ENCODE data around the gene SNRPB. TPM values are rescaled to one million over a fixed set of nuclear protein-coding genes. Genes with fewer than 3 reads are reported as not detected.

Gene SNRPB
- total RNA-seq, 1 donor from 2014 or later, result 64.3 TPM

DNA sequence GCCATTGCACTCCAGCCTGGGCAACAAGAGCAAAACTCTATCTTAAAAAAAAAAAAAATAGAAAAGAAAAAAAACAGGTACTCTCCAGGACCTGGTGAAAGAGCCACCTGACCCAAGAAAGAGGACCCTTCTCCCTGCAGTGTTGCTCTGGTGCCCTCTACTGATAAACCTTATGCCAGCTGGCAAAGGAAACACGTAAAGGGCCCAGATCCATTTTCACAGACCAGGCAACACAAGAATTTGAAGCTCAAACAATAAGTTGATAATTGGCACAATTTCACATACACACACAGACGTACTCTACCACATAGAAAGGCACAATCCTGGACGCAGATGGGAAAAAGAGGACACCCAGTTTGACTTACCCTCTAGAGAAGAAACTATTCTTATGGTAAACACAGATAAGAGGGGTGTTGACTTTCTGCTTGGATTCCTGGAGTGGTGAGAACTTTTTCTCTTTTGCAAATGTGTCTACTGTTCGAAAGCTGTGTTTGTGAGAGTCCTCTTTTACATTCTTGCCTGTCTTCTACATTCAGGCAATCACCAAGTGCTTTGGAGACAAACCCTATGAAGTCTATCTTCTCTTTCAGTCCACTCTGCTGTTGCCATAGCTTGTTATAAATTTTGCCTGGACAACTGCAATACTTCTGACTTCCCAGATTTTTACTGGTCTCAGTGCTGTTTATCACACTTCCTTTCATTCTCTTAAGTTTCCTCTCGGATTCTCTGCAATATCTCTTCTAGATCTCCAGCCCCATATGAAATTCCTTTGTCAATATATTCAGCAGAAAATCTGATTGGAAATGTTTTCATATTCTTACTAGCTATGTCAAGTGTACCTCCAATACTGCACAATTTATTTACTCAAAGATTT, 6.4 kb upstream of the SNRPB start:
- intact Hi-C loops (cut with DNase I), result no loop called here
- no peak for ATAC-seq
- DNase-seq (ENCODE audit: low spot score), result no peak

DNA sequence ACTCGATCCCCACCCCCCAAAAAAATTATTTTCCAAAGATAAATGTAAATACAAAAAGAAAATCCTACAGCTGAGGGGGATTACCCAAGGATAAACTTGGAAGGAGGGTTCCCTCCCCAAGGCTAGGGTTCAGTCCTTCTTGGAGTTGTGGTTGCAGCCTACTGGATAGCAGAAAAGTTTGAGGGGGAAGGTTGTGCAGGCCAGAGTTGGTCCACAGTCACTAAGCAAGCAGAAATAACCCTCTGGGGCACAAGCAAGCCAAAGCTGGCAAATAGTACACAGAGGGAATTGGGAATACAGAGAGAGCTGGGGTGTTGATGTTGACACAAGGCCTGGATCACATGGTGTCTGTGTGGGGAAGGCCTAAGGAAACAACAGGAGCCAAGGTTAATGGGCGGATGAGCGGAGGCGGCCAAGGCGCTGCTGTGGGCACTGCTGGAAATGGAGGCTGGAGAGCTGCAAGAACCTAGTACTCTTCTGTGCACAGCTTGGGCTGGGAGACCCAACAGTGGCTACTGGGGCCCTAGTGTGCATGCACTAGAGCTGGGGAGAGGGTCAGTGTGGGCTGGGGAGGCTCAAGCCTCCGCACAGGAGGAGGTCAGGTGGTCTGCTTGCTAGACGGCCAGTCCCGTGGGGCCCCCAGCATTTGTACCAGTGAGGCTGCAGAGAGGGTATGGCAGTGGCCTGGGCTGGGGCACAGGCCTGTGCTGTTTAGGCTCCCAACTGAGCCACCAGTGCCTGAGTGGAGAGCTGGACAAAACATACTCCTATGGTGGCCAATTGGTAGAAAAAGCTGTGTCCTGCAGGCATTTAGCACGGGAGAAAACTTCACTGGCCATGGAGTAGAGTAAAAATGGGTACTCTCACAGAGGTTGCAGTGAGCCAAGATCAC, 5.5 kb upstream of the SNRPB start:
- DNase-seq (ENCODE audit: low spot score) (no peak), ATAC-seq (peak; percentile 45)
- intact Hi-C loops (cut with DNase I), result no loop called here

DNA sequence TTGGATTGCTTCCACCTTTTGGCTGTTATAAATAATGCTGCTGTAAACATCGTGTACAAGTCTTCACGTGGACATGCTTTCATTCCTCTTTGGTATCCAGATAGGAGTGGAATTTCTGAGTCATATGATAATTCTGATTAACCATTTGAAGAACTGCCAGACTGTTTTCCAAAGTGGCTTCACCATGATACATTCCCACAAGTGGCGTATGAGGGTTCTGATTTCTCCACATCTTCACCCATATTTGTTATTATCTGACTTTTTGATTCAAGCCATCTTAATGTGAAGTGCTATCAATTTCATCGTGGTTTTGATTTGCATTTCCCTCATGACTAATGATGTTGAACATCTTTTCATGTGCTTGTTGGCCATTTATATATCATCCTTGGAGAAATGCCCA, 2.9 kb upstream of the SNRPB start:
- ATAC-seq, result no peak
- intact Hi-C loops (cut with DNase I), result no loop called here
- DNase-seq (ENCODE audit: low spot score), result no peak

DNA sequence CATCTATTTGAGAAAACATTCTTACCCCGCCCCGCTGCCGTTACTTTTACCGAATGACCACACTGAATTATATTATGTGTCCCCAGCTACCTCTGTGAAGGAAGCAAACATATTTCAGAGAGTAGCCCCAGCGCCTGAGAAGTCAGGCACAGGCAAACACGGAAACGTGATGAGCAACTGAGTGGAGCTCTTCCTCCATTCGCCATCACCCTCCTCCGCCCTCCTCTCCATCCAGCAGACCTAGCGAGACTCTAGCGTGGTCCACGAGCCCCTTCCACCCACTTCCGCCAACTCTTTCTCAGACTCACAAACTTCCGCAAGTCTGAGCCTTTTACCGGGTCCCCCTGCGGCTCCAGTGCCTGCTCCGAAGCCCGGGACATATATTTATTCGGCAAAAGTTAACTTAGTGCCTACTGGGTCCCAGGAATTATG, 582 bp downstream of the SNRPB start:
- intact Hi-C loops (cut with DNase I), result no loop called here

DNA sequence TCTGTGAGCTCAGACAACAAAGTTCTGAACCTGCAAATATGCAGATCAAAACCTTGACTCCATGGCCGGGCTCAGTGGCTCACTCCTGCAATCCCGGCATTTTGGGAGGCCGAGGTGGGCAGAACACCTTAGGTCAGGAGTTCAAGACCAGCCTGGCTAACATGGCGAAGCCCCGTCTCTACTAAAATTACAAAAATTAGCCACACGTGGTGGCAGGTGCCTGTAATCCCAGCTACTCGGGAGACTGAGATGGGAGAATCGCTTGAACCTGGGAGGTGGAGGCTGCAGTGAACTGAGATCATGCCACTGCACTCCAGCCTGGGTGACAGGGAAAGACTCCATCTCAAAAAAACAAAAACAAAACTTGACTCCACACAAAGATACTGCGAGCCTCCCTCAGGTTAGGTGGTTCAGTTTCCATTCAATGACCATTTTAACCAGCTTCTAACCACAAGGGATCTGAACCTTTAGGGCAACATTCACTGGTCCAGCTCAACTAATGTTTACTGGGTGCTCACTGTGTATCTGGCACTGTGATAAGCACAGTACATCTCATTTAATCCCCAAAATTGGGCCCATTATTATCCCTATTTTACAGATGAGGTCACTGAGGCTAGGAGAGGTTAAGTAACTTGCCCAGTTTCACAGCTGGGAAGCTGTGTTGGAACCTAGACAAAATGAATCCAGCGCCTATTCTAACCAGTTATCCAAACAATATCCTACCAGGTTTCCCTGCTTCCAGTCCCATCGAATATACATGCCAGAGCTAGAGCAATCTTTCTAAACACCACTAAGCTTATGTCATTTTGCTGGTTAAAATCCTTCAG, 1.8 kb downstream of the SNRPB start:
- no peak for DNase-seq (ENCODE audit: low spot score)
- intact Hi-C loops (cut with DNase I), result no loop called here

More for the DNA sequence above, 582 bp downstream of the SNRPB start:
- no peak for DNase-seq (ENCODE audit: low spot score)
- ATAC-seq, result peak; percentile 54

DNA sequence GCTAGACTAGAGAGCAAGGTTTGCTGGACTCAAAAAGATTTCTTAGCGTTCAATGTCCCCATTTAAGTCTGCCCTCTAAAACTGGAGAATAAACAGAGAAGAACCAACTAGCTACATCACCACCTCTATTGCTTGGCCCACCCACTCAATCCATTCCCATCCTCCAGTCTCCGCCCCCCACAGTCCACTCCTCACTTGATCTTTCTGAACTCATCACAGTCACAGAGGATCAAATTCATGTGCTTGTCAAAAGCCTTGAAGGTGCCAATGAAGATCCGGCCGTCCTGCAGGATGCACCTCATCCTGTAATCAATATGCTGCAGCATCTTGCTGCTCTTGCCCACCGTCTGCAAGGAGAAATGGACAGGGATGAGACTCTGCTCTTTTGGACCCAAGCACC, 3.2 kb downstream of the SNRPB start:
- no peak for ATAC-seq
- intact Hi-C loops (cut with DNase I), result no loop called here
- DNase-seq (ENCODE audit: low spot score), result no peak

More for the DNA sequence above, 1.8 kb downstream of the SNRPB start:
- ATAC-seq, result no peak

DNA sequence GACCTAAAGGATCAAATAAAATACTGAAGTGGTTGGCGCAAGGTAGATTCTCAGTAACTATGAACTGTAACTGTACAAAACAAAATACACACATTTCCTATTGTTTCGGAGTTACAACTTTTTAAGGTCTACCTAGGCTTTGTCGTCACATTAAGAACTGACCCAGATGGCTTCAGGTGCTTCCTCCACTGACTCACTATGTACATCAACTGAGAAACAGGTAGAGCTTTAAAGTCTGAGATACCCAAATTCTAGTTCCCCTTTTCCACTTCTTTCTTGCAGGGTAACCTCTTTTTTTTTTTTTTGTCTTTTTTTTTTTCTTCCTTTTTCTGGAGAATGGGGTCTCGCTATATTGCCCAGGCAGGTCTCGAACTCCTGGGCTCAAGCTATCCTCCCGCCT, 5.5 kb downstream of the SNRPB start:
- no peak for DNase-seq (ENCODE audit: low spot score)
- no peak for ATAC-seq
- intact Hi-C loops (cut with DNase I), result no loop called here

DNA sequence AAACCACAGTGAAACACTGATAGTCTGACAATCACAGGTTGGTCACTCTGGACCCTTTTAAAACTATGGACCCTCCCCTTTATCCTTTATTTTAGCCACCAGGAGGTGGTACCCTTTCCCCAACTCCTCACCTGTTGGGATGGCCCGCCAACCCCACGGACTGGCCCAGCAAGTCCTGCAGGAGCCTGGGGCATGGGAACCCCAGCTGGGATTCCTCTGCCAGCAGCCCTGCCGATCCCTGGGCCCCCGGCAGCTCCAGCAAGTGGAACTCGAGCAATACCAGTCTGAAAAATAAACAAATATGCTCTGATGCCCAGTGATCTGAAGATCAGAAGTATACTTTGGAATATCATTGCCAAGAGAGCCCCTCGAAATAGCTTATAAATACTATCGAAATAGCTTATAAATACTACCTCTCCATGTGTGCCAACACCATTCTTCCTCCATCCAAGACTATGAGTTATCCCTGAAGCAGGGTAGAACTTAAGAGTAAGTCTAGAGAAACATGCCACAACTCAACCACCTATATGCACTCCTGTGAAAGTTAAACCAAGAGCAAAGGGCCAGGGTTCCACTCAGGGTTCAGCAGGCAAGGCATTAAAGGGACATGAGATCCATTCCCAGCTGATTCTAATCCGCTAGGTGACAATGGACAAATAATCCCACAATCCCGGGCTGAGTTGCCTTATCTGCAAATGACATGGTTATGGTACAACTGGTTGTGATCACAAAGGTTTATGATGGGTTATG, 6.8 kb downstream of the SNRPB start:
- intact Hi-C loops (cut with DNase I), result no loop called here
- ATAC-seq (no peak), DNase-seq (ENCODE audit: low spot score) (no peak)

DNA sequence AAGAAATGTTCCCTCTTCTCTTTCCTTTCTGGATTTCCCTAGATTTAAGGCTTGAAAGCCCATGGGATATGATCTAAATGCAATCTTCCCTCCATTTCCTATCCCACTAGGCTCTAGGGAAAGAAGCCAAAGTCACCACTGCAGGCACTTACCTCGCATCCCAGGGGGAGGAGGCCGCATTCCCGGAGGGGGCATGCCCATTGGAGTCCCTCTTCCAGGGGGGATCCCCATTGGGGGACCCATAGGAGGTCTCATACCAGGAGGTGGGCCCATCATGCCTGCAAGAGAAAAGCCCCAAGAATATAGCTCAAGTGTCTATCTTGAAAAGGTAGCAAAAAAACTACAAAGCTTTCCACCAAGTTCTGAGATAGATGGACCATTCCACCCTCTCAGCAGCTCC, 8.1 kb downstream of the SNRPB start:
- DNase-seq (ENCODE audit: low spot score), result no peak
- intact Hi-C loops (cut with DNase I), result no loop called here
- ATAC-seq, result no peak

DNA sequence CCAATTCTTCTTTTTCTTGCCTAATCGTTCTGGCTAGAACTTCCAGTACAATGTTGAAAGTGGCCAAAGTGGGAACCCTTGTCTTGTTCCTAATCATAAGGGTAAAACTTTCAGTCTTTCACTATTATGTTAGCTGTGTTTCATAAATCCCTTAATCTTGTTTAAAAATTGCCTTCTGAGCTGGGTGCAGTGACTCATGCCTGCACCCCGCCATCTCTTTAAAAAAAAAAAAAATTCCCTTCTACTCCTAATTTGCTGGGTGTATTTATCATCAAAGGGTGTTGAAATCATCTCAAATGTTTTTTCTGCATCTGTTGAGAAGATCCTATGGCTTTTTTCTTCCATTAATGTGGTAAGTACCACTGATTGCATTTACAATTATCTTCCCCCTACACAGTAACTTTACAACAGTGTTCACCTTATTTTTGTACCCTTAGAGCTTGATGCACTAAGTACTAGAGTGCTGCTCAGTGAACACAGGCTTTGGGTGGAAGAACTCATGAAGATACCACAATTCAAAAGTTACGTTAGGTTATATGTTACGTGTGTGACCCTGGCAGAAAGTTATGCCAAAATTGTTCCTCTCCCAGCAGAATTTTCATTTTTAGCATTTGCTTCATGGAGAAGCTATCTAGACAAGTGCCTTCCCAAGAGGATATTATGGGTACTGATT, 9.7 kb downstream of the SNRPB start:
- DNase-seq (ENCODE audit: low spot score) (no peak), ATAC-seq (no peak)
- intact Hi-C loops (cut with DNase I), result no loop called here

DNA sequence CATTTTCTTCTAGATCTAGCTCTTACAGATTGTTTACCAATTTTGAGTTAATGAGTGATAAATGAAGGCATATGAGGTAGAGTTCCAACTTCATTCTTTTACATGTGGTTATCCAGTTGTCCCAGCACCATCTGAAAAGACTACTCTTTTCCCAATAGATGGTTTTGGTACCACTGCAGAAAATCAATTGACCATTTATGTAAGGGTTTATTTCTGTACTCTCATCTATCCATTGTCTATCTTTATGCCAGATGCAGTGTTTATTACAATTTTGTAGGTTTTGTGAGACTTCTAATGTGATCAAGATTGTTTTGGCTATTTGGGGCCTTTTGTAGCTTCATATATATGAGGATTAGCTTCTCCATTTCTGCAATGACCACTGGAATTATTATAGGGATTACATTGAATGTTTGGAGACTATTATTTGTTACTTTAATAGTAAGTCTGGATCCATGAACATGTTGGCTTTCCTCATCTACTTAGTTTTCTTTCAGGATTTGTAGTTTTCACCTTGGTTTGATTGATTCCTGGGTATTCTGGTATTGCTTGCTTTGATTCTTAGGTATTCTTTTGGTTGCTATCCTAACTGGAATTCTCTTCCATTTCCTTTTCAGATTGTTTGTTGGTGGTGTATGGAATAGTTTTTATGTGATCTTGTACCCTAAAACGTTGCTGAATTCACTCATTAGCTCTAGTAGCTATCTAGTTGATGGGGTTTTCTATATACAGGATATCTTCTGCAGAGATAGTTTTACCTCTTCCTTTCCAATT, 10.4 kb downstream of the SNRPB start:
- DNase-seq (ENCODE audit: low spot score), result no peak
- ATAC-seq, result no peak
- intact Hi-C loops (cut with DNase I), result loop anchor here (10.0 kb wide), 1 partner anchor 255 kb away; no protein-coding TSS in a partner anchor

DNA sequence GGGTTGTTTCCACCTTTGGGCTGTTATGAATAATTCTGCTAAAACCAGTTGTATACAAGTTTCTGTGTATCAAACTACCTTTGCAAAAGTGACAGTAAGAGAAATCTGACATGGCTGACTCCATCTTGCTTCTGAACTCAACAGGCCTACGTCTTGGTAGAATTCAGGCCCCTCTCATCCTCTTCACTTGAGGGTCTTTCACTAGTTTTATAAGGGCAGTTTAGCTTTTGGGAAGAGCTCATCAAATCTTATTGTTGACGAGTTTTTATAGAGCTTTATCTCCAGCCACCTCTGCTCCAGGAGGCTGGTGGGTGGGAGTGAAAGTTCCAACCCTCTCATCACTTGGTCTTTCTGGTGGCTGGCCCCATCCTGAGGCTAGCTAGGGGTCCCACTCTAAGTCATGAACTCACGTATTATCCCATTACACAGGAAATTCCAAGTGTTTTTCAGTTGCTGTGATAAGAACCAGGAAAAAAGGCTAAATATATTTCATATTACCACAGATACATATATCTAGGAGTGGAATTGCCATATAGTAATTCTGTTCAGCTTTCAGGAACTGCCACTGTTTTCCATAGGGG, 11.6 kb downstream of the SNRPB start:
- DNase-seq (ENCODE audit: low spot score), result no peak
- intact Hi-C loops (cut with DNase I), result loop anchor here (10.0 kb wide), 1 partner anchor 254 kb away; no protein-coding TSS in a partner anchor
- no peak for ATAC-seq

DNA sequence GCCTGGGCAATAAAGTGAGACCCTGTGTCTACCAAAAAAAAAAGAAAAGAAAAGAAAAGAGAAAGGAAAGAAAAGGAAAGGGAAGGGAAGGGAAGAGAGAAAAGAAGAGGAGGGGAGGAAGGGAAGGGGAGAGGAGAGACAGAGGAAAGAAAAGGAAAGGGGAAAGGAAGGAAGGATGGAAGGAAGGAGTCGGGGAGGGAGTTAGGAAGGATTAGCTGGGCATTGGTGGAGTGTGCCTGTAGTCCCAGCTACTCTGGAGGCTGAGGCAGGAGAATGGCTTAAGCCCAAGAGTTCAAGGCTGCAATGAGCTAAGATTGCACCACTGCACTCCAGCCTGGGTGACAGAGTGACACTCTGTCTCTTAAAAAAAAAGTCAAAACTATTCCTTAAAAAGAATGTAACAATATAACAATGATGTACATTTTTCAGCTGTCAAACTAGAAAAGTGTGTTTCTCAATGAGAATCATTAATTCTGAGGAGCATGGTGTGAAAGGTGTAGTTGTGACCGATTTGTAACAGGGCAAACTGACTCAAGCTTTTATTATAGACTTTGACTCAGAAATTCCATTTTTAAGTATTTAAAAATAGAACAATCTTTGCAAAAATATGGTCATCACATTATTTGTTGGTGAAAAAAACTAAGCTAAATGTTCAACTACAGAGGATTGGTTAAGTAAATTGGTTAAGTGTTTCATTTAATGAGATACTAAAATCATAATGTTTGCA, 14.7 kb downstream of the SNRPB start:
- ATAC-seq (no peak), DNase-seq (ENCODE audit: low spot score) (no peak)
- intact Hi-C loops (cut with DNase I), result loop anchor here (10.0 kb wide), 1 partner anchor 251 kb away; no protein-coding TSS in a partner anchor

DNA sequence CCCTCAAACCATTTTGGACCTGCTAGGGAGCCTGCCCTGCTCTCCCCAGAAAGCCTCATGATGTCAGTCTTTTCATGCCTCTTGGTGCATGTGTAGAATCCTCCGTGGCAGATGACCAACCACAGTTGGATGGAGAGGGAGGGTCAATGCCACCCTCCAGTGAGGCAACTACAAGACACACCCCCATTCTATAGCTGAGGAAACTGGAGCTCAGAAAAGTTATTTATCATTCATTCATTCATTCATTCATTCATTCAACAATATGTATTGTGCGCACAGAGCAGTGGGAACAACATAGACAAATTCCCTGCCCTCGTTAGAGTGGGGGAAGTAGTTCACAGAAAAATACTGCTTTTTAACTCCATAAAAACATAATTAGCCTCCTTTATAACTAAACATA, 16.8 kb downstream of the SNRPB start:
- DNase-seq (ENCODE audit: low spot score) (no peak), ATAC-seq (no peak)
- intact Hi-C loops (cut with DNase I), result loop anchor here (10.0 kb wide), 1 partner anchor 249 kb away; no protein-coding TSS in a partner anchor

DNA sequence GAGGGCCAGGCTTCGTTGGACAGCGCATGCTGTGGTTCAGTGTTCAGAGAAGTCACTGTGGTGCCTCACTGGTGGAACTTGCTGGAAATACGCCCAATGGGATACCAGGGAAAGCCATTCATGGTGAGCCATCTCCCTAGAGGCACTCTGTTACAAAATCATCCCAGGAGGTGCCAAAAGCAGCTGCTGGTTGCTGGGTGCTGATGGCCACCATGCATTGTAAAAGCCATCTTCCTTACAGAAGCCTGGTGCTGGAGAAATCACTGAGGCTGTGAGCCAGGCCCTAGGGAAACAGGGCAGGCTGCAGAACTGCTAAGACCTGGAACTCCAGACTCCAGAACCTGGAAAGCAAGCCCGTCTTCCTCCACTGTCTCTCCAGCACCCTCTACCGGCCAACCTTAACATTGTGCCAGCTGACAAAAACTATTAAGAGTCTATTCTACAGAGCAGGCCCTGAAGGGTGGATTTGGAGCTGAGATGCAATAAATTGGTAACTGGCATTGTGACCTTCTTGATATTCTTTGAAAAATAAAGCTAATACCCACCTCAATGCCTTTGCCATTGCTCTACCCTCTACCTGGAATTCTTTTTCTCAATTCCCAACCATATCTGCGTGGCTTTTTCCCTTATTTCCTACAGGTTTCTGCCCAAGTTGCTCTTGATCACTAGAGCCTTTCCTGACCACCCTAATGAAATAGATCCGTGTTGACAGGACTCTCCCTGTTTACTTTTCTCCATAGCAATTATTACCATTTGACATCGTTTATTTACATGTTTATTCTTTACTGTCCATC, 18.5 kb downstream of the SNRPB start:
- DNase-seq (ENCODE audit: low spot score), result peak; percentile 85
- intact Hi-C loops (cut with DNase I), result loop anchor here (10.0 kb wide), 1 partner anchor 247 kb away; no protein-coding TSS in a partner anchor
- peak; percentile 78 for ATAC-seq
